ENCODE measurements around the gene ST3GAL4.
"Not testable (repeated sequence)": the region's sequence is repeated elsewhere in the genome, so short reads cannot be mapped to it uniquely, and the experiment has no call there.

The ST3GAL4 gene

DNA sequence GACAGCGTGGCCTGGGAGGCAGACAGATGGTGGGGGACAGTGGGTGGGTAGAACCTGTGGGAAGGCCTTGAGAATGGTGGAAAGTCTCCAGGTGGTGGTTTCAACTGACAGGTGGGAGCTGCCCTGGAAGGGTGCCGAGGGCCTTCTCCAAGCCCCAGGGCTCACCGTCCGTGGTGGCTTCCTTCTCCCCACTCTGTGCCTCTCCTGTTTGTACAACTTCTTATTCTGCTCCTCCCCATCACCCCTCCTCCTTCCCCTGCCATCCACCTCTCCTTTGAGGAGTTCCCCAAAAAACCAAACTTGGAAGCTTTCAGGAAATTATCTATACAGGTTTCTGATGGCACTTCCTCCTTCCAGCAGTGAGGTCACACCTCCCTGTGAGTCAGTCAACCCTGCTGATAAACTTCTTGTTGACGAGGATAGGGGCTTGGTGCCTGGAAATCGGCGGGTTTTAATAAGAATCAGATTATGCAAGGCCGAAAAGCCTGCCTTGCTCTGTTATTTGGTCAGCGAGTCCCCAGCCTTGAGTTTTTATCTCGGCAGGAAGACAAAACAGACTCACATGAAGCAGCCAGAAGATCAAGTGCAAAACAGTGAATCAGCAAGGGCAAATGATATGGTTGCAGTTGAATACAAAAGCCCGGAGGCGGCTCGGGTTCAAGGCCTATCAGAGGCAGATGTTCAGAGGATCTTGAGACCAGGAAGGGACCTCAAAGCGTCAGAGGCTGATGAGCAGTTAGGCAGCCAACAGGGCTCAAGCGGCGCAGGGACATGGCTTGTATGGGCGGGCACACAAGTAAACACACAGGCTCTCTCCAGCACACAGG, 9.5 kb upstream of the ST3GAL4 start:
- DNase-seq: no peak

GRCh38 chr11:126346586-126346940, 8.9 kb upstream of the ST3GAL4 start:
- DNase-seq: no peak
- H3K27ac ChIP-seq (ENCODE audit: insufficient read depth, low read length, poor library complexity, severe bottlenecking): no peak overlapping the region
- H3K4me1 ChIP-seq (ENCODE audit: control insufficient read depth, insufficient read depth, low read length, poor library complexity, severe bottlenecking): no peaks in the 10 kb centered on the region
- no peak overlapping the region for H3K4me3 ChIP-seq (ENCODE audit: insufficient read depth, low read depth, low read length, poor library complexity, severe bottlenecking)
- H3K9me3 ChIP-seq (ENCODE audit: control insufficient read depth, low read length): no peaks in the 10 kb centered on the region
- peaks cover 22% of the 10 kb centered on the region for H3K36me3 ChIP-seq (ENCODE audit: control insufficient read depth, insufficient read depth, low read length)
- no peaks in the 10 kb centered on the region for H3K27me3 ChIP-seq (replicated peaks; ENCODE audit: control insufficient read depth, insufficient read depth, low read length, poor library complexity, severe bottlenecking)

More for the DNA sequence above, 9.5 kb upstream of the ST3GAL4 start:
- no peak overlapping the region for H3K4me3 ChIP-seq (ENCODE audit: insufficient read depth, low read depth, low read length, poor library complexity, severe bottlenecking)
- no peaks in the 10 kb centered on the region for H3K4me1 ChIP-seq (ENCODE audit: control insufficient read depth, insufficient read depth, low read length, poor library complexity, severe bottlenecking)
- no peak overlapping the region for H3K27ac ChIP-seq (ENCODE audit: insufficient read depth, low read length, poor library complexity, severe bottlenecking)
- H3K27me3 ChIP-seq (replicated peaks; ENCODE audit: control insufficient read depth, insufficient read depth, low read length, poor library complexity, severe bottlenecking): no peaks in the 10 kb centered on the region
- H3K36me3 ChIP-seq (ENCODE audit: control insufficient read depth, insufficient read depth, low read length): peaks cover 26% of the 10 kb centered on the region
- H3K9me3 ChIP-seq (ENCODE audit: control insufficient read depth, low read length): no peaks in the 10 kb centered on the region

GRCh38 chr11:126346946-126347345, 8.5 kb upstream of the ST3GAL4 start:
- not testable (repeated sequence) for H3K4me1 ChIP-seq (ENCODE audit: control insufficient read depth, insufficient read depth, low read length, poor library complexity, severe bottlenecking); H3K9me3 ChIP-seq (ENCODE audit: control insufficient read depth, low read length); H3K27me3 ChIP-seq (replicated peaks; ENCODE audit: control insufficient read depth, insufficient read depth, low read length, poor library complexity, severe bottlenecking); DNase-seq; H3K4me3 ChIP-seq (ENCODE audit: insufficient read depth, low read depth, low read length, poor library complexity, severe bottlenecking); H3K27ac ChIP-seq (ENCODE audit: insufficient read depth, low read length, poor library complexity, severe bottlenecking)
- H3K36me3 ChIP-seq (ENCODE audit: control insufficient read depth, insufficient read depth, low read length): peaks cover 21% of the 10 kb centered on the region

DNA sequence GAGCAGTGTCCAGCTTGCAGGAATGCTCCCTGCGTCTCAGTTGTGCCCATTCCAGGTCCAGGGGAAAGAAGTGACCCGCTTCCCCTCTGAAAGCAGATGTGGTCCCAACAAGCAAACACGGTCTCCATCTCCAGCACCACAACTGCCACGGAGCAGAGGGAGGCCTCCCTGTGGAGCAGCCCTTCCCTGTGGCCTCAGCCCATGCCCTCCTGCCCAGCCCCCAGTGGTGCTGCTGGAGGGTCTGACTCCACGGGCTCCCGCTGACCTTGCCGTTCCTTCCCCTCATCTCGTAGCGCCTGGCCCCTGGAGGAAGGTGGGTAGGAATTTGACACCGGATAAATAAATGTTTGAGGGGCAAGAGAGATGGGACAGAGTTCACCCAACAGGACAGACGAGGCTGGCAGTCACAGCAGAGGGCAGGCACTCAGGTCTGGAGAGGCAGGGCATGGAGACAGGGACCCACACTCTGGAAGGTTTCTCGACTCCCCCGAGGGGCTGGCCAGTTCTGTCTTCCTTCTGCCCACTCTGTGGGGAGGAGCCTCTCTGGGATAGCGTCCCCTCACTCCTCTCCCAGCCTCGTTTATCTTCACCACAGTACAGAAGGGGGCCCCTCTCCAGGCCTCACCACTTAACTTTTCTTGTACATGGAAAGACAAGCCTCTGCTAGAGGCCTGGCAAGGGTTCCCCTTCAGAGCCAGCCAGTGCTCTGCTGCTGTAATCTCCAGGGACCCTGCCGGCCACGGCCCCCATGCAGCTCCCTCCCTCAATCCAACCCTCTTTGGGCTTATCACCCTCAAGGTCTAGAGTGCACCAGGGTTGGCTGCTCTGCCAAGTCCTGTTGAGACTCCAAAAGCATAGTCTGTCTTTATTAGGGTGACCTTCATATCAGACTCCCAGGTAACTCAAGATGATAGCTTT, 7.5 kb upstream of the ST3GAL4 start:
- H3K27me3 ChIP-seq (replicated peaks; ENCODE audit: control insufficient read depth, insufficient read depth, low read length, poor library complexity, severe bottlenecking): no peaks in the 10 kb centered on the region
- no peak overlapping the region for H3K27ac ChIP-seq (ENCODE audit: insufficient read depth, low read length, poor library complexity, severe bottlenecking)
- no peak overlapping the region for H3K4me3 ChIP-seq (ENCODE audit: insufficient read depth, low read depth, low read length, poor library complexity, severe bottlenecking)
- no peak for DNase-seq
- peaks cover 21% of the 10 kb centered on the region for H3K36me3 ChIP-seq (ENCODE audit: control insufficient read depth, insufficient read depth, low read length)
- no peaks in the 10 kb centered on the region for H3K9me3 ChIP-seq (ENCODE audit: control insufficient read depth, low read length)
- no peaks in the 10 kb centered on the region for H3K4me1 ChIP-seq (ENCODE audit: control insufficient read depth, insufficient read depth, low read length, poor library complexity, severe bottlenecking)

- Histone ChIP-seq H3K4me1 (ENCODE audit: control insufficient read depth, insufficient read depth, low read length, poor library complexity, severe bottlenecking) (no peaks in the 10 kb centered on the region), H3K4me3 (ENCODE audit: insufficient read depth, low read depth, low read length, poor library complexity, severe bottlenecking) (no peak overlapping the region), H3K9me3 (ENCODE audit: control insufficient read depth, low read length) (no peaks in the 10 kb centered on the region), H3K36me3 (ENCODE audit: control insufficient read depth, insufficient read depth, low read length) (peaks cover 12% of the 10 kb centered on the region), H3K27me3 (replicated peaks; ENCODE audit: control insufficient read depth, insufficient read depth, low read length, poor library complexity, severe bottlenecking) (no peaks in the 10 kb centered on the region), H3K27ac (ENCODE audit: insufficient read depth, low read length, poor library complexity, severe bottlenecking) (no peak overlapping the region)
- DNase-seq: no peak
Observed at GRCh38 chr11:126348806-126349582, 6.5 kb upstream of the ST3GAL4 start.

- H3K27ac ChIP-seq (ENCODE audit: insufficient read depth, low read length, poor library complexity, severe bottlenecking): no peak overlapping the region
- DNase-seq: no peak
- no peaks in the 10 kb centered on the region for H3K36me3 ChIP-seq (ENCODE audit: control insufficient read depth, insufficient read depth, low read length)
- H3K9me3 ChIP-seq (ENCODE audit: control insufficient read depth, low read length): no peaks in the 10 kb centered on the region
- no peaks in the 10 kb centered on the region for H3K27me3 ChIP-seq (replicated peaks; ENCODE audit: control insufficient read depth, insufficient read depth, low read length, poor library complexity, severe bottlenecking)
- H3K4me3 ChIP-seq (ENCODE audit: insufficient read depth, low read depth, low read length, poor library complexity, severe bottlenecking): no peak overlapping the region
- H3K4me1 ChIP-seq (ENCODE audit: control insufficient read depth, insufficient read depth, low read length, poor library complexity, severe bottlenecking): peaks cover 5% of the 10 kb centered on the region
Observed at GRCh38 chr11:126350836-126351235, 4.7 kb upstream of the ST3GAL4 start.

GRCh38 chr11:126352163-126352562, 3.3 kb upstream of the ST3GAL4 start:
- no peaks in the 10 kb centered on the region for H3K27me3 ChIP-seq (replicated peaks; ENCODE audit: control insufficient read depth, insufficient read depth, low read length, poor library complexity, severe bottlenecking)
- H3K9me3 ChIP-seq (ENCODE audit: control insufficient read depth, low read length): no peaks in the 10 kb centered on the region
- H3K36me3 ChIP-seq (ENCODE audit: control insufficient read depth, insufficient read depth, low read length): no peaks in the 10 kb centered on the region
- no peak for DNase-seq
- peaks cover 11% of the 10 kb centered on the region for H3K4me1 ChIP-seq (ENCODE audit: control insufficient read depth, insufficient read depth, low read length, poor library complexity, severe bottlenecking)
- H3K27ac ChIP-seq (ENCODE audit: insufficient read depth, low read length, poor library complexity, severe bottlenecking): no peak overlapping the region
- no peak overlapping the region for H3K4me3 ChIP-seq (ENCODE audit: insufficient read depth, low read depth, low read length, poor library complexity, severe bottlenecking)

DNA sequence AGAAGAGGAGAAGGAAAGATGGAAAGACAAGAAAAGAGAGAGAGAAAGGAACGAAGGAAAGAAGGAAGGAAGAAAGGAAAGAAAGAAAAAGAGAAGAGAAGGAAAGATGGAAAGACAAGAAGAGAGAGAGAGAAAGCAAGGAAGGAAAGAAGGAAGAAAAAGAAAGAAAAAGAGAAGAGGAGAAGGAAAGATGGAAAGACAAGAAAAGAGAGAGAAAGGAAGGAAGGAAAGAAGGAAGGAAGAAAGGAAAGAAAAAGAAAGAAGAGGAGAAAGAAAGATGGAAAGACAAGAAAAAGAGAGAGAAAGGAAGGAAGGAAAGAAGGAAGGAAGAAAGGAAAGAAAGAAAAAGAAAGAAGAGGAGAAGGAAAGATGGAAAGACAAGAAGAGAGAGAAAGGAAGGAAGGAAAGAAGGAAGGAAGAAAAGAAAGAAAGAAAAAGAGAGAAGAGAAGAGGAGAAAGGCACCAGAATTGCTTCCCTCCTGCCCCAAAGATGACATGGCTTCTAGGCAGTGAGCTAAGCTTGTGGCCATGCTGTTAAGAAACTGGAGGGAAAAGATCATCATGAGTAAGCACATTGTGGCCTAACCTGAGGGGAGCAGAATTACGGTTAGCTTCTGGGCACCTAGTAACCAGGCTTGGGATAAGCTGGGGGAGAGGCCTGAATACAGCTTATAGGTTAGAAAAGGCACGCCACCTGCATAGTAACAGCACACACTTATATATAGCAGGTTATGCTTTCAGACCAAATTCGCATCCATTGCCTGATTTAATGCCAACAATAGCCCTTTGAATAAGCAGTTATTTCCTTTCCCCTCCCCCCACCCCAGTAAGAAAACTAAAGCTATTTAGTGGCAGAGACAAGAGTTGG, 2.3 kb upstream of the ST3GAL4 start:
- no peak overlapping the region for H3K4me3 ChIP-seq (ENCODE audit: insufficient read depth, low read depth, low read length, poor library complexity, severe bottlenecking)
- H3K27me3 ChIP-seq (replicated peaks; ENCODE audit: control insufficient read depth, insufficient read depth, low read length, poor library complexity, severe bottlenecking): no peaks in the 10 kb centered on the region
- H3K36me3 ChIP-seq (ENCODE audit: control insufficient read depth, insufficient read depth, low read length): no peaks in the 10 kb centered on the region
- peaks cover 11% of the 10 kb centered on the region for H3K4me1 ChIP-seq (ENCODE audit: control insufficient read depth, insufficient read depth, low read length, poor library complexity, severe bottlenecking)
- H3K27ac ChIP-seq (ENCODE audit: insufficient read depth, low read length, poor library complexity, severe bottlenecking): no peak overlapping the region
- H3K9me3 ChIP-seq (ENCODE audit: control insufficient read depth, low read length): no peaks in the 10 kb centered on the region
- no peak for DNase-seq

DNA sequence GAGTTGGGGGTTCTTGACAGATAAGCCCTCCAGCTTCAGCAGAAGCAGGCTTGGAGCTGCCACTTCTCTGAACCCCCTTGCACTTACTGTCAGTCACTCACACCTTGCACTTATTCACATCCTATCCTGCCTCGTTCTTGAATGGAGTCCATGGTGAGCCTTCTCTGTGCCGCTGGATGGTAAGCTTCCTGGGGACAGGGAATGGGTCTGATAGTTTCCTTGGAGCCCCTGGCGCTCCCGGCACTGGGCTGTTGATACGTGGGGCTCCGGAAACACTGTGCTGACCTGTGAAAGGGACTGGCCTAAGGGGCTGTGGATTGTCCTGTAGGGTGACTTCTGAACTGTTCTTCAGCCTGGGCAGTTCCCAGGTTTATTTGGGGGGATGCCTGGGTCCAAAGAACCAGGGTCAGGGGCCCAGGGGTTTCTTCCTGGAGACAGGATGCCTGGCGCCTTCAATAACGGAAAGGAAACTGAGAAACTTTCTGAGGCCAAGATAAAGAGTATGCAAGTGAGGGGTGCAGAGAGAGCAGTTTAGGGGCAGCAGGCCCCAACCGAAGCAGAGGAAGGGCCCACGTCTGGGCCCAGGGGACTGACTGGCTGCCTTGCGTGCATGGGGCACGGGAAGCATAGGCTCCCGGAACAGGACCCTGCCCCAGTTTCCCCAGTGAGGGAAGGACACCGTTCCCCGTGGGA, 709 bp upstream of the ST3GAL4 start:
- peaks cover 11% of the 10 kb centered on the region for H3K4me1 ChIP-seq (ENCODE audit: control insufficient read depth, insufficient read depth, low read length, poor library complexity, severe bottlenecking)

More for the DNA sequence above, 709 bp upstream of the ST3GAL4 start:
- no peak overlapping the region for H3K27ac ChIP-seq (ENCODE audit: insufficient read depth, low read length, poor library complexity, severe bottlenecking)
- no peaks in the 10 kb centered on the region for H3K9me3 ChIP-seq (ENCODE audit: control insufficient read depth, low read length)
- peak overlapping the region; percentile 78 for H3K4me3 ChIP-seq (ENCODE audit: insufficient read depth, low read depth, low read length, poor library complexity, severe bottlenecking)
- H3K27me3 ChIP-seq (replicated peaks; ENCODE audit: control insufficient read depth, insufficient read depth, low read length, poor library complexity, severe bottlenecking): no peaks in the 10 kb centered on the region
- DNase-seq: no peak
- no peaks in the 10 kb centered on the region for H3K36me3 ChIP-seq (ENCODE audit: control insufficient read depth, insufficient read depth, low read length)
